Ovary (tissue), 3 donors: ENCODE data around the gene ARV1.

Experiments
- CTCF ChIP-seq, 3 donors: fragments of 450-650 bp in 2 of 3; fragments of 200-600 bp in 1 of 3; IDR thresholded peaks; one replicate each; pipeline versions ENCODE4 v1.5.1 to v1.8.0; 2016 to 2022; ENCODE audit warnings: antibody characterized with exemption in 3 of 3, mild to moderate bottlenecking in 1 of 3
- EP300 ChIP-seq: sonication (generic); formaldehyde crosslinking; IDR thresholded peaks from one replicate; pipeline ENCODE4 v1.6.1; 2017; ENCODE audit warnings: antibody characterized with exemption
- POLR2A ChIP-seq: fragments of 450-650 bp; IDR thresholded peaks from one replicate; pipeline ENCODE4 v1.6.1; 2017; ENCODE audit warnings: antibody characterized with exemption, mild to moderate bottlenecking, moderate library complexity
- donor health status: DM: no; HTN: no; CAD: no.

GRCh38 chr1:231028682-231029081, 49.8 kb downstream of the ARV1 start:
- no peak for TF ChIP-seq CTCF (IDR thresholded peaks at IDR 0.05)
- TF ChIP-seq POLR2A, result no peak
- TF ChIP-seq EP300, result no peak
